Gastroesophageal sphincter (tissue), 3 donors: Measurements from ENCODE around the gene SLC30A2.

Experiments used
- POLR2A ChIP-seq, 2 donors: fragments of 450-650 bp; IDR thresholded peaks; one replicate each; pipeline ENCODE4 v1.6.1; 2017; ENCODE audit warnings: antibody characterized with exemption in 2 of 2, mild to moderate bottlenecking in 2 of 2, moderate library complexity in 1 of 2
- POLR2AphosphoS5 ChIP-seq: sonication (generic); formaldehyde crosslinking; IDR thresholded peaks from one replicate; pipeline ENCODE4 v1.6.1; 2017; ENCODE audit warnings: antibody characterized with exemption
- TF ChIP-seq, protein P1 (sequence below), 4 experiments: fragments of 200-600 bp in 2 of 4; fragments of 450-650 bp in 2 of 4; sonication (generic) in 1 of 4; IDR thresholded peaks; one replicate each; pipeline ENCODE4 v1.5.1; 2017 to 2019; ENCODE audit warnings: antibody characterized with exemption in 4 of 4, mild to moderate bottlenecking in 2 of 4, moderate library complexity in 2 of 4

DNA sequence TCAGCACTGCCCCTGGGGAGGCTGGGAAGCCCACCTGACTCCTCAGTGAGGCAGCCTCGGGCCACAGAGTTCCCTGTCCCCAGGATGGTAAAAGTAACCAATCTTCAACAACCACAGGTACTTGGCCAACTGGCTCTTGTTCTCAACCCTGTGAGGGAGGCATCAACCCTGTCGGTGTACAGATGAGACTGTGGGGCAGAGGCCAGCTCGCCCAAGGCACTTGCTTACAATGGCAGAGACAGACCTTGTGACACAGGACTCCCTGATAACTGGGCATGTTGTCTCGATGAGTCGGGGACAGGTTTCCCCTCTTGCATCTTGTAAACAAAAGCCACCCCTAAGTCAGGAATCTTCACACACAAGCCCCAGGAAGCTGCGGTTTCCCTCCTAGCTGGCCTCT lies 8.0 kb downstream of the SLC30A2 start:
- TF ChIP-seq POLR2A (IDR thresholded peaks at IDR 0.05) = no peak
- TF ChIP-seq, protein P1, sequence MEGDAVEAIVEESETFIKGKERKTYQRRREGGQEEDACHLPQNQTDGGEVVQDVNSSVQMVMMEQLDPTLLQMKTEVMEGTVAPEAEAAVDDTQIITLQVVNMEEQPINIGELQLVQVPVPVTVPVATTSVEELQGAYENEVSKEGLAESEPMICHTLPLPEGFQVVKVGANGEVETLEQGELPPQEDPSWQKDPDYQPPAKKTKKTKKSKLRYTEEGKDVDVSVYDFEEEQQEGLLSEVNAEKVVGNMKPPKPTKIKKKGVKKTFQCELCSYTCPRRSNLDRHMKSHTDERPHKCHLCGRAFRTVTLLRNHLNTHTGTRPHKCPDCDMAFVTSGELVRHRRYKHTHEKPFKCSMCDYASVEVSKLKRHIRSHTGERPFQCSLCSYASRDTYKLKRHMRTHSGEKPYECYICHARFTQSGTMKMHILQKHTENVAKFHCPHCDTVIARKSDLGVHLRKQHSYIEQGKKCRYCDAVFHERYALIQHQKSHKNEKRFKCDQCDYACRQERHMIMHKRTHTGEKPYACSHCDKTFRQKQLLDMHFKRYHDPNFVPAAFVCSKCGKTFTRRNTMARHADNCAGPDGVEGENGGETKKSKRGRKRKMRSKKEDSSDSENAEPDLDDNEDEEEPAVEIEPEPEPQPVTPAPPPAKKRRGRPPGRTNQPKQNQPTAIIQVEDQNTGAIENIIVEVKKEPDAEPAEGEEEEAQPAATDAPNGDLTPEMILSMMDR (IDR thresholded peaks at IDR 0.05) = no peak
- no peak for TF ChIP-seq POLR2AphosphoS5
